PC-9 (cell line): ENCODE results near the gene ERC2. TPM values are rescaled to one million over a fixed set of nuclear protein-coding genes. Genes with fewer than 3 reads are reported as not detected.

Source experiments
- BruUV-seq: library from RNA; stranded (reverse); fragments of 400-500 nt; replicated peaks from 2 replicates; lab custom pipeline; 2021; lab: Mats Ljungman, UMichigan
- CTCF ChIA-PET: fragments of 300-600 bp; sonication (Branson Sonifier 250); formaldehyde crosslinking; loops from one replicate; lab custom pipeline; 2022; ENCODE audit warnings: antibody characterized with exemption; lab: Charles Lee
- POLR2A ChIA-PET: fragments of 300-600 bp; sonication (Branson Sonifier 250); formaldehyde crosslinking; loops from one replicate; lab custom pipeline; 2022; ENCODE audit warnings: antibody characterized with exemption; ENCODE audit not compliant: unreplicated experiment; lab: Charles Lee
- DNase-seq, 2 experiments: peaks; one replicate each; pipeline versions ENCODE4 v3.0.0 to v3.0.0-alpha.2; 2015 to 2022; ENCODE audit warnings: mixed read lengths in 1 of 2
- H2AFZ ChIP-seq: fragments of 200-600 bp; sonication (generic); 2 replicates; pipeline ENCODE4 v1.8.1; 2017; ENCODE audit warnings: antibody characterized with exemption
- H3F3A ChIP-seq: fragments of 200-600 bp; sonication (generic); 2 replicates; pipeline ENCODE4 v1.8.1; 2017; ENCODE audit warnings: antibody characterized with exemption, mild to moderate bottlenecking, low read depth; ENCODE audit not compliant: insufficient read depth
- H3K27ac ChIP-seq: fragments of 200-600 bp; sonication (generic); 2 replicates; pipeline ENCODE4 v1.6.1; 2016; ENCODE audit warnings: mixed run types
- H3K27me3 ChIP-seq: fragments of 200-600 bp; sonication (generic); 2 replicates; pipeline ENCODE4 v1.6.1; 2016; ENCODE audit warnings: low read depth, mixed run types; ENCODE audit not compliant: insufficient read depth
- H3K36me3 ChIP-seq: fragments of 200-600 bp; sonication (generic); 2 replicates; pipeline ENCODE4 v1.6.1; 2016; ENCODE audit warnings: low read depth, mixed run types
- H3K4me1 ChIP-seq: fragments of 200-600 bp; sonication (generic); replicated peaks from 2 replicates; pipeline ENCODE4 v1.6.1; 2016; ENCODE audit warnings: mixed run types; ENCODE audit not compliant: insufficient read depth
- H3K4me2 ChIP-seq: fragments of 200-600 bp; sonication (generic); 2 replicates; pipeline ENCODE4 v1.6.1; 2017; ENCODE audit warnings: mixed run types
- H3K4me3 ChIP-seq: fragments of 200-600 bp; sonication (generic); 2 replicates; pipeline ENCODE4 v1.6.1; 2016; ENCODE audit warnings: mixed run types
- H3K79me2 ChIP-seq: fragments of 200-600 bp; sonication (generic); 2 replicates; pipeline ENCODE4 v1.6.1; 2017; ENCODE audit warnings: low read depth, mixed run types
- H3K9me2 ChIP-seq: fragments of 200-600 bp; sonication (generic); 2 replicates; pipeline ENCODE4 v1.8.1; 2017; ENCODE audit warnings: mild to moderate bottlenecking; ENCODE audit not compliant: insufficient read depth
- H3K9me3 ChIP-seq: fragments of 200-600 bp; sonication (generic); 2 replicates; pipeline ENCODE4 v1.8.1; 2016; ENCODE audit warnings: low read depth; ENCODE audit not compliant: insufficient read depth
- H4K20me1 ChIP-seq: fragments of 200-600 bp; sonication (generic); 2 replicates; pipeline ENCODE4 v1.8.1; 2017; ENCODE audit not compliant: insufficient read depth
- EZH2 ChIP-seq: fragments of 200-600 bp; sonication (generic); IDR thresholded peaks from 2 replicates; pipeline ENCODE4 v1.8.0; 2017; ENCODE audit warnings: antibody characterized with exemption, low read depth
- intact Hi-C: fragments of 100-400 bp; cut with micrococcal nuclease; formaldehyde crosslinking; loops from one replicate; pipeline ENCODE4 v1.10.0; 2022; ENCODE audit not compliant: unreplicated experiment
- total RNA-seq: library from RNA; stranded (reverse); gene quantifications from 2 replicates; pipeline ENCODE4 v1.2.3, GENCODE V29; 2021
- TF ChIP-seq, protein P1 (sequence below): fragments of 200-600 bp; sonication (generic); conservative IDR thresholded peaks from 2 replicates; pipeline ENCODE4 v1.6.1; 2017; ENCODE audit warnings: mixed run types, antibody characterized with exemption, mild to moderate bottlenecking, moderate library complexity

The ERC2 gene
- total RNA-seq, 1 experiment from 2014 or later, result 1.4 TPM

DNA sequence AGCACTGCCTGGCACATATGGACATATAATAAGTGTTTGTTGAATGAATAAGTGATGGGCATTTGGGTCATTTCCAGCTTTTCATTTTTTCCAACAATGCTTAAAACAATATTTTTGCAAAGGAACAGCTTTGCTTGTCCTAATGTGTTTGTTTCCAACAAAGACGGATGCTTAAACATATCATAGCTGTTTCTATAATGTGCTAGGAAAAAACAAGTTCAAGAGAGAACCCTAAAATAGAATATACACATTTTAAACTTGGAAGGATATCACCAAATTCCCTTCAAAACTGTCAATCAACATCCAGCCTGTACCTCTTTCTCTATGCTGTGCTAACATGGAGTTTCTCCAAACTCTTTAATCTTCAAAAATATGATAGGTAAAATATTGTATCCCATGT, 756.6 kb downstream of the ERC2 start:
- BruUV-seq, result no TSS peak
- Histone ChIP-seq H3K27ac (no peak overlapping the region), H3K4me2 (no peak overlapping the region), H4K20me1 (no peaks in the 10 kb centered on the region), H3K9me2 (no peaks in the 10 kb centered on the region), H2AFZ (no peak overlapping the region), H3K4me1 (no peaks in the 10 kb centered on the region), H3F3A (no peaks in the 10 kb centered on the region), H3K4me3 (no peak overlapping the region), H3K36me3 (no peaks in the 10 kb centered on the region), H3K79me2 (no peaks in the 10 kb centered on the region), H3K27me3 (no peaks in the 10 kb centered on the region), H3K9me3 (no peaks in the 10 kb centered on the region)
- DNase-seq, result no peak
- intact Hi-C loops, result no loop called here
- no peak for TF ChIP-seq EZH2
- TF ChIP-seq, protein P1, sequence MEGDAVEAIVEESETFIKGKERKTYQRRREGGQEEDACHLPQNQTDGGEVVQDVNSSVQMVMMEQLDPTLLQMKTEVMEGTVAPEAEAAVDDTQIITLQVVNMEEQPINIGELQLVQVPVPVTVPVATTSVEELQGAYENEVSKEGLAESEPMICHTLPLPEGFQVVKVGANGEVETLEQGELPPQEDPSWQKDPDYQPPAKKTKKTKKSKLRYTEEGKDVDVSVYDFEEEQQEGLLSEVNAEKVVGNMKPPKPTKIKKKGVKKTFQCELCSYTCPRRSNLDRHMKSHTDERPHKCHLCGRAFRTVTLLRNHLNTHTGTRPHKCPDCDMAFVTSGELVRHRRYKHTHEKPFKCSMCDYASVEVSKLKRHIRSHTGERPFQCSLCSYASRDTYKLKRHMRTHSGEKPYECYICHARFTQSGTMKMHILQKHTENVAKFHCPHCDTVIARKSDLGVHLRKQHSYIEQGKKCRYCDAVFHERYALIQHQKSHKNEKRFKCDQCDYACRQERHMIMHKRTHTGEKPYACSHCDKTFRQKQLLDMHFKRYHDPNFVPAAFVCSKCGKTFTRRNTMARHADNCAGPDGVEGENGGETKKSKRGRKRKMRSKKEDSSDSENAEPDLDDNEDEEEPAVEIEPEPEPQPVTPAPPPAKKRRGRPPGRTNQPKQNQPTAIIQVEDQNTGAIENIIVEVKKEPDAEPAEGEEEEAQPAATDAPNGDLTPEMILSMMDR, result no peak
- ChIA-PET POLR2A (no interaction called here), CTCF (no interaction called here)

DNA sequence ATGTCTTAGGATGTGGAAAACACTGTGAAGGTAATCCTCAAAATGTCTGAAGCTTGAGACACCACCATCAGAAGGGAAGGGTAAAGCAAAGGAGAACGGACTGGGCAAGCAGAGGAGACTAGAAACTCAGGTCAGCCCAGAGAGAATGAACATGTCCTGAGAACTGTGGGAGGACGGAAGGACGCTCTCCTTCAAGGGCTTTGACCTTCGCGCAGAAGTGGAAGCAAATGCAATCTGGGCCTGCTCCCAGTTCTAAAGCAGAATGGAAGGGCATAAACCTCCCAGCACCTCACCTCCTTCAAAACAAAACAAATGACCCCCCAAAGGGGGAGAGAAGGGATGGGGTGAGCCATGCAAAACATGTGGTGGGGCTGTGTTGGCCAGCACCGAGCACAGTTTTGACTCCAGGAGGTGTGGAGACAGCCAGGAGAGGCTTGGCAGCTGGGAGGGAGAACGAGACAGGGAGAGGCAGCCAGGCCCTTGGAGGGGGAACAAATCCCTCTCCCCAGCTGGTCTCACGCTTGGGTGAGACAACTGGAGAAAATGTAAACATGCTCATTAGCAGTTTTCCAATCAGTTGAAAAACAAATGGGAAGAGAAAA, 758.8 kb downstream of the ERC2 start:
- Histone ChIP-seq H3F3A (no peaks in the 10 kb centered on the region), H3K4me2 (no peak overlapping the region), H3K79me2 (no peaks in the 10 kb centered on the region), H3K9me2 (no peaks in the 10 kb centered on the region), H3K36me3 (no peaks in the 10 kb centered on the region), H2AFZ (no peak overlapping the region), H3K4me3 (no peak overlapping the region), H3K9me3 (no peaks in the 10 kb centered on the region), H4K20me1 (no peaks in the 10 kb centered on the region), H3K4me1 (no peaks in the 10 kb centered on the region), H3K27ac (no peak overlapping the region), H3K27me3 (no peaks in the 10 kb centered on the region)
- intact Hi-C loops, result no loop called here
- DNase-seq, result no peak
- POLR2A ChIA-PET, result no interaction called here
- BruUV-seq, result no TSS peak
- TF ChIP-seq EZH2, result no peak
- TF ChIP-seq, protein P1, result no peak
- CTCF ChIA-PET, result no interaction called here

DNA sequence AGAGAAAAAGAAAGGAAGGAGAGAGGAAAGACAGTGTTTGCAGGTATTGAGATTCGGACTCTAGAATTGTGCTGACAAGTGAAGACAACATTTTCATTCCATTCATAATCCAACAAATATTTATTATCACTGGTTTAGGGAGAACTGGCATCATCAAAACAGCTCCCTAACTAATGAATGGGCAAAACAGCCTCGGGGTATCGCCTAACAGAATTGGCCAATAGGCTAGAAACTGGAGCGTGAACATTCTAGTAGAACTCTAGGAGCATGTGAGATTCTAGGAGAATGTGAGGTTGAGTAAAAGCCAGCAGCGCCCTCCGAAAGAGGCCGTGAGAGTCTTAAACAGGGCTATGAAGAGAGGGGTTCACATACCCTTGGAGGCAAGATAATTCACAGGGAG, 759.3 kb downstream of the ERC2 start:
- TF ChIP-seq EZH2, result no peak
- TF ChIP-seq, protein P1, result no peak
- ChIA-PET CTCF (no interaction called here), POLR2A (no interaction called here)
- H3K4me3 ChIP-seq, result no peak overlapping the region
- H3F3A ChIP-seq, result no peaks in the 10 kb centered on the region
- no peak for DNase-seq
- no peak overlapping the region for H3K4me2 ChIP-seq
- no peak overlapping the region for H3K27ac ChIP-seq
- no peaks in the 10 kb centered on the region for H3K4me1 ChIP-seq
- no peaks in the 10 kb centered on the region for H3K27me3 ChIP-seq
- intact Hi-C loops, result no loop called here
- H4K20me1 ChIP-seq, result no peaks in the 10 kb centered on the region
- H3K36me3 ChIP-seq, result no peaks in the 10 kb centered on the region
- no peaks in the 10 kb centered on the region for H3K9me3 ChIP-seq
- no TSS peak for BruUV-seq
- H3K79me2 ChIP-seq, result no peaks in the 10 kb centered on the region
- H2AFZ ChIP-seq, result no peak overlapping the region
- H3K9me2 ChIP-seq, result no peaks in the 10 kb centered on the region
